ENCODE measurements around the gene LRFN5.

DNA sequence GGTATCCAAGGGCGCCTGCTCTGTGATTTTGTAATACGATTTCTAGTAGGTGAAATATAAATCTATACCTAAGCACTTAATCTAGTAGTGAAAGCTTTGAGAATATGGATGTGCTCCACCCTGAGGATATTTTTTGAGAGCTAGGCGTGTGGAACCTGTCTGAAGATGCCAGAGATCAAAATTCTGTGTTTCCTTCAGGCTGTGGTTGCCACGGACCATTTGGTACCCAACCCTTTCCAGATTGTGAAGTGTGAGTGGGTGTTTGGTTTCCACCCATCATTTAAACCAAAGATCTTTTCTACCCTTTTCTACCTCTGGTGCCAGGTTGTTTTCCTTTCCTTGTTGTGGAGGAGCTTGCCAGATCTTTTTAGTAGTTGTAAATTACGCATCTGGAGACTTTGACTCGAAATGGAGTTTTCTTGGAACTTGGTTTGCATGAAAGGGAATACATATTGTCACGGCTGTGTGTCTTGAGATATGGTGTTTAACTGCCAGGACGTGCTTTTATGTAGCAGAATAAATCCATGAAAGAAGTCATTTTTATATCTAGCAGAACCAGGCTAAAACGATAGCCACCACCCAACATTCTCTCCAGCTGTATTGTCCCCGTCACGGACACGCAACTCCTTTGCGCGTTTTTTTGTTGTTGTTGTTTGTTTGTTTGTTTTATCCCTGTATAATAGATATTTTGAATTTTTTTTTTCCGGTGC, 2.2 kb downstream of the LRFN5 start:
- TF ChIP-seq POLR2AphosphoS5 (IDR thresholded peaks at IDR 0.05; ENCODE audit: low read depth, low read length): no peak
- TF ChIP-seq, protein P1, sequence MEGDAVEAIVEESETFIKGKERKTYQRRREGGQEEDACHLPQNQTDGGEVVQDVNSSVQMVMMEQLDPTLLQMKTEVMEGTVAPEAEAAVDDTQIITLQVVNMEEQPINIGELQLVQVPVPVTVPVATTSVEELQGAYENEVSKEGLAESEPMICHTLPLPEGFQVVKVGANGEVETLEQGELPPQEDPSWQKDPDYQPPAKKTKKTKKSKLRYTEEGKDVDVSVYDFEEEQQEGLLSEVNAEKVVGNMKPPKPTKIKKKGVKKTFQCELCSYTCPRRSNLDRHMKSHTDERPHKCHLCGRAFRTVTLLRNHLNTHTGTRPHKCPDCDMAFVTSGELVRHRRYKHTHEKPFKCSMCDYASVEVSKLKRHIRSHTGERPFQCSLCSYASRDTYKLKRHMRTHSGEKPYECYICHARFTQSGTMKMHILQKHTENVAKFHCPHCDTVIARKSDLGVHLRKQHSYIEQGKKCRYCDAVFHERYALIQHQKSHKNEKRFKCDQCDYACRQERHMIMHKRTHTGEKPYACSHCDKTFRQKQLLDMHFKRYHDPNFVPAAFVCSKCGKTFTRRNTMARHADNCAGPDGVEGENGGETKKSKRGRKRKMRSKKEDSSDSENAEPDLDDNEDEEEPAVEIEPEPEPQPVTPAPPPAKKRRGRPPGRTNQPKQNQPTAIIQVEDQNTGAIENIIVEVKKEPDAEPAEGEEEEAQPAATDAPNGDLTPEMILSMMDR (IDR thresholded peaks at IDR 0.05): no peak
- TF ChIP-seq, protein P2, sequence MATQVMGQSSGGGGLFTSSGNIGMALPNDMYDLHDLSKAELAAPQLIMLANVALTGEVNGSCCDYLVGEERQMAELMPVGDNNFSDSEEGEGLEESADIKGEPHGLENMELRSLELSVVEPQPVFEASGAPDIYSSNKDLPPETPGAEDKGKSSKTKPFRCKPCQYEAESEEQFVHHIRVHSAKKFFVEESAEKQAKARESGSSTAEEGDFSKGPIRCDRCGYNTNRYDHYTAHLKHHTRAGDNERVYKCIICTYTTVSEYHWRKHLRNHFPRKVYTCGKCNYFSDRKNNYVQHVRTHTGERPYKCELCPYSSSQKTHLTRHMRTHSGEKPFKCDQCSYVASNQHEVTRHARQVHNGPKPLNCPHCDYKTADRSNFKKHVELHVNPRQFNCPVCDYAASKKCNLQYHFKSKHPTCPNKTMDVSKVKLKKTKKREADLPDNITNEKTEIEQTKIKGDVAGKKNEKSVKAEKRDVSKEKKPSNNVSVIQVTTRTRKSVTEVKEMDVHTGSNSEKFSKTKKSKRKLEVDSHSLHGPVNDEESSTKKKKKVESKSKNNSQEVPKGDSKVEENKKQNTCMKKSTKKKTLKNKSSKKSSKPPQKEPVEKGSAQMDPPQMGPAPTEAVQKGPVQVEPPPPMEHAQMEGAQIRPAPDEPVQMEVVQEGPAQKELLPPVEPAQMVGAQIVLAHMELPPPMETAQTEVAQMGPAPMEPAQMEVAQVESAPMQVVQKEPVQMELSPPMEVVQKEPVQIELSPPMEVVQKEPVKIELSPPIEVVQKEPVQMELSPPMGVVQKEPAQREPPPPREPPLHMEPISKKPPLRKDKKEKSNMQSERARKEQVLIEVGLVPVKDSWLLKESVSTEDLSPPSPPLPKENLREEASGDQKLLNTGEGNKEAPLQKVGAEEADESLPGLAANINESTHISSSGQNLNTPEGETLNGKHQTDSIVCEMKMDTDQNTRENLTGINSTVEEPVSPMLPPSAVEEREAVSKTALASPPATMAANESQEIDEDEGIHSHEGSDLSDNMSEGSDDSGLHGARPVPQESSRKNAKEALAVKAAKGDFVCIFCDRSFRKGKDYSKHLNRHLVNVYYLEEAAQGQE (IDR thresholded peaks at IDR 0.05; ENCODE audit: low read depth, low read length): no peak
- TF ChIP-seq NFIC (IDR thresholded peaks at IDR 0.05; ENCODE audit: borderline replicate concordance): no peak
- TF ChIP-seq YY1 (IDR thresholded peaks at IDR 0.05; ENCODE audit: low read depth): no peak
- no peak for TF ChIP-seq RFX5 (IDR thresholded peaks at IDR 0.05; ENCODE audit: low read length)
- TF ChIP-seq FOXM1 (IDR thresholded peaks at IDR 0.05; ENCODE audit: low read depth): no peak
- no peak for TF ChIP-seq TEAD4 (IDR thresholded peaks at IDR 0.05; ENCODE audit: borderline replicate concordance, insufficient read depth)

All from SK-N-SH (cell line).